K562 (cell line): ENCODE data around the gene GON4L. TPM values are rescaled to one million over a fixed set of nuclear protein-coding genes. Genes with fewer than 3 reads are reported as not detected.
"Not testable (repeated sequence)": the region's sequence is repeated elsewhere in the genome, so short reads cannot be mapped to it uniquely, and the experiment has no call there.

Source experiments
- ATF3 ChIP-seq, 2 experiments: fragments of 450-650 bp in 1 of 2; sonication (generic) in 1 of 2; formaldehyde crosslinking in 1 of 2; IDR thresholded peaks in 1 of 2; conservative IDR thresholded peaks in 1 of 2; 2 replicates each; pipeline versions ENCODE4 v1.6.1 to v1.8.1; 2016 to 2023; ENCODE audit warnings: mild to moderate bottlenecking in 2 of 2, moderate library complexity in 2 of 2, inconsistent platforms in 1 of 2, missing genetic modification reagents in 1 of 2
- C11orf30 ChIP-seq: fragments of 450-650 bp; IDR thresholded peaks from 2 replicates; pipeline ENCODE4 v1.6.1; 2016; ENCODE audit warnings: low read depth, mild to moderate bottlenecking
- CTCFL ChIP-seq: IDR thresholded peaks from 2 replicates; pipeline ENCODE4 v1.6.1; 2011; ENCODE audit warnings: borderline replicate concordance, low read depth, mild to moderate bottlenecking, moderate library complexity, low read length; ENCODE audit not compliant: insufficient read depth, poor library complexity, severe bottlenecking
- EGR1 ChIP-seq: fragments of 450-650 bp; conservative IDR thresholded peaks from 2 replicates; pipeline ENCODE4 v1.6.1; 2017; ENCODE audit warnings: mild to moderate bottlenecking
- GATAD2B ChIP-seq: fragments of 450-650 bp; IDR thresholded peaks from 2 replicates; pipeline ENCODE4 v1.6.1; 2017; ENCODE audit warnings: mild to moderate bottlenecking, borderline replicate concordance
- HBP1 ChIP-seq: fragments of 450-650 bp; formaldehyde crosslinking; IDR thresholded peaks from 2 replicates; pipeline ENCODE4 v1.4.0; 2022; ENCODE audit warnings: missing genetic modification characterization
- JUND ChIP-seq, 2 experiments: IDR thresholded peaks; 2 replicates in 1 of 2; 3 replicates in 1 of 2; pipeline ENCODE4 v1.6.1; 2011; ENCODE audit warnings: borderline replicate concordance in 2 of 2, low read depth in 2 of 2, low read length in 2 of 2, improper control_type of control experiment in 1 of 2, missing biosample characterization in 1 of 2, missing genetic modification characterization in 1 of 2, missing genetic modification reagents in 1 of 2
- L3MBTL2 ChIP-seq: fragments of 450-650 bp; IDR thresholded peaks from 2 replicates; pipeline ENCODE4 v1.6.1; 2016; ENCODE audit warnings: mild to moderate bottlenecking, moderate library complexity
- NONO ChIP-seq, 2 experiments: fragments of 200-400 bp in 1 of 2; fragments of 450-650 bp in 1 of 2; formaldehyde crosslinking in 1 of 2; IDR thresholded peaks; 2 replicates each; pipeline ENCODE4 v1.6.1; 2017; ENCODE audit warnings: low read depth in 2 of 2, mild to moderate bottlenecking in 2 of 2, moderate library complexity in 2 of 2, low read length in 1 of 2
- PBX2 ChIP-seq, 2 experiments: IDR thresholded peaks in 1 of 2; conservative IDR thresholded peaks in 1 of 2; 2 replicates each; pipeline ENCODE4 v1.6.1; 2016; ENCODE audit warnings: low read depth in 2 of 2, mild to moderate bottlenecking in 1 of 2, missing compliant biosample characterization in 1 of 2, missing genetic modification characterization in 1 of 2, moderate library complexity in 1 of 2
- POLR2A ChIP-seq: fragments of 450-650 bp; conservative IDR thresholded peaks from 2 replicates; pipeline ENCODE4 v1.6.1; 2016
- POLR2AphosphoS5 ChIP-seq: IDR thresholded peaks from 2 replicates; pipeline ENCODE4 v1.6.1; 2011; ENCODE audit warnings: mild to moderate bottlenecking, low read depth, low read length, moderate library complexity; ENCODE audit not compliant: control insufficient read depth, insufficient read depth
- SAFB ChIP-seq: fragments of 200-400 bp; formaldehyde crosslinking; IDR thresholded peaks from 2 replicates; pipeline ENCODE4 v1.6.1; 2017; ENCODE audit warnings: low read depth, low read length, borderline replicate concordance
- SPI1 ChIP-seq: IDR thresholded peaks from 2 replicates; pipeline ENCODE4 v1.6.1; 2011; ENCODE audit warnings: low read depth, low read length, control low read depth, borderline replicate concordance
- SUPT5H ChIP-seq: fragments of 450-650 bp; IDR thresholded peaks from 2 replicates; pipeline ENCODE4 v1.6.1; 2016
- polyA plus RNA-seq, 8 experiments: library from polyadenylated mRNA; depleted of rRNA in 4 of 8; stranded (reverse) in 5 of 8; unstranded in 3 of 8; fragments of >200 nt; fragmentation: Nextera tagmentation in 2 of 8; fragmentation: Illumina TruSeq in 1 of 8; extraction: Ambion mirVana in 2 of 8; extraction: Trizol in 1 of 8; gene quantifications; 2 replicates each; pipeline versions ENCODE4 v1.2.1 to v1.2.3, GENCODE V29; 2011 to 2014; ENCODE audit warnings: inconsistent platforms in 1 of 8, missing spikeins in 1 of 8
- total RNA-seq, 7 experiments: library from RNA; depleted of rRNA in 6 of 7; stranded (reverse); fragments of >200 nt in 6 of 7; fragmentation: Illumina TruSeq in 2 of 7; extraction: Trizol in 2 of 7; gene quantifications; 2 replicates each; pipeline versions ENCODE4 v1.2.1 to v1.2.3, GENCODE V29; 2011 to 2021; ENCODE audit warnings: low replicate concordance in 1 of 7

The GON4L gene
- total and polyA plus RNA-seq, 9 of the 15 experiments (the other 6 are each of a cell fraction or from before 2014, with no cell fraction given) = 20.2 to 47.4 (median 33.6) TPM

GRCh38 chr1:155745284-155746228 lies 111.5 kb downstream of the GON4L start (continued):
- TF ChIP-seq JUND (IDR thresholded peaks at IDR 0.05; ENCODE audit: borderline replicate concordance, low read depth, low read length) (peak; percentile 41; the same call in 1 of the 2 replicates), SPI1 (0 out of 2 replicates have a peak, but pooled peaks have one; percentile 17), CTCFL (peak; percentile 37), PBX2 (tag; conservative IDR thresholded peaks at IDR 0.05; ENCODE audit: low read depth) (0 out of 2 replicates have a peak, but pooled peaks have one; percentile 20), POLR2AphosphoS5 (peak; percentile 63; the same call in 1 of the 2 replicates), HBP1 (CRISPR knock-in tag) (0 out of 2 replicates have a peak, but pooled peaks have one; percentile 43), GATAD2B (peak; percentile 49; the same call in 1 of the 2 replicates), EGR1 (peak; percentile 88), L3MBTL2 (peak; percentile 46; the same call in 1 of the 2 replicates), SAFB (peak; percentile 82), C11orf30 (peak; percentile 52; the same call in 1 of the 2 replicates), POLR2A (peak; percentile 86), NONO (IDR thresholded peaks at IDR 0.05; ENCODE audit: low read depth in 2 of 2, low read length in 1 of 2) (peak in 1 of 2 experiments; percentile 39; a peak in 1 of 4 replicates), SUPT5H (peak; percentile 81), ATF3 (CRISPR knock-in tag; conservative IDR thresholded peaks at IDR 0.05) (peak; percentile 77)
- not testable (repeated sequence) for TF ChIP-seq JUND (tag; IDR thresholded peaks at IDR 0.05; ENCODE audit: borderline replicate concordance, low read depth, low read length); PBX2 (CRISPR knock-in tag; IDR thresholded peaks at IDR 0.05; ENCODE audit: low read depth); ATF3 (IDR thresholded peaks at IDR 0.05)
